Measurements from ENCODE around the gene NKD1. TPM values are rescaled to one million over a fixed set of nuclear protein-coding genes. Genes with fewer than 3 reads are reported as not detected.

The NKD1 gene
- total RNA-seq, 1 donor from 2014 or later, result 1.5 TPM

GRCh38 chr16:50570808-50571598 is 22.8 kb downstream of the NKD1 start:
- H3K36me3 Mint-ChIP-seq (ENCODE audit: low read depth), result no peaks in the 10 kb centered on the region
- POLR2A ChIA-PET, result no interaction called here
- CTCF ChIA-PET, result no interaction called here
- H3K27me3 Mint-ChIP-seq, result peaks cover 3% of the 10 kb centered on the region
- H3K4me1 Mint-ChIP-seq, result no peaks in the 10 kb centered on the region
- no peak overlapping the region for H3K27ac Mint-ChIP-seq
- intact Hi-C loops (cut with micrococcal nuclease), result no loop called here
- TF ChIP-seq CTCF (IDR thresholded peaks at IDR 0.05), result no peak
- ATAC-seq (ENCODE audit: low read depth), result no peak
- no peak for DNase-seq
- H3K9me3 Mint-ChIP-seq, result no peaks in the 10 kb centered on the region
- no peak overlapping the region for H3K4me3 Mint-ChIP-seq

- H3K4me3 Mint-ChIP-seq, result no peak overlapping the region
- H3K36me3 Mint-ChIP-seq (ENCODE audit: low read depth), result no peaks in the 10 kb centered on the region
- no peaks in the 10 kb centered on the region for H3K9me3 Mint-ChIP-seq
- POLR2A ChIA-PET, result no interaction called here
- intact Hi-C loops (cut with micrococcal nuclease), result no loop called here
- H3K27ac Mint-ChIP-seq, result no peak overlapping the region
- DNase-seq (no peak), ATAC-seq (ENCODE audit: low read depth) (no peak)
- H3K4me1 Mint-ChIP-seq, result no peaks in the 10 kb centered on the region
- H3K27me3 Mint-ChIP-seq, result peaks cover 3% of the 10 kb centered on the region
- no peak for TF ChIP-seq CTCF (IDR thresholded peaks at IDR 0.05)
- CTCF ChIA-PET, result no interaction called here
These were observed 23.6 kb downstream of the NKD1 start for GRCh38 chr16:50571786-50572185.

GRCh38 chr16:50572700-50573099 is 24.5 kb downstream of the NKD1 start:
- Mint-ChIP-seq H3K4me3 (no peak overlapping the region), H3K9me3 (no peaks in the 10 kb centered on the region), H3K36me3 (ENCODE audit: low read depth) (no peaks in the 10 kb centered on the region), H3K27me3 (peaks cover 3% of the 10 kb centered on the region), H3K27ac (no peak overlapping the region), H3K4me1 (no peaks in the 10 kb centered on the region)
- TF ChIP-seq CTCF (IDR thresholded peaks at IDR 0.05), result no peak
- ChIA-PET CTCF (no interaction called here), POLR2A (no interaction called here)
- intact Hi-C loops (cut with micrococcal nuclease), result no loop called here
- ATAC-seq (ENCODE audit: low read depth), result no peak
- no peak for DNase-seq

- intact Hi-C loops (cut with micrococcal nuclease), result no loop called here
- H3K4me3 Mint-ChIP-seq, result no peak overlapping the region
- peaks cover 5% of the 10 kb centered on the region for H3K4me1 Mint-ChIP-seq
- ATAC-seq (ENCODE audit: low read depth), result no peak
- no peaks in the 10 kb centered on the region for H3K9me3 Mint-ChIP-seq
- H3K27ac Mint-ChIP-seq, result no peak overlapping the region
- ChIA-PET POLR2A (no interaction called here), CTCF (no interaction called here)
- no peak for TF ChIP-seq CTCF (IDR thresholded peaks at IDR 0.05)
- DNase-seq, result no peak
- peaks cover 3% of the 10 kb centered on the region for H3K27me3 Mint-ChIP-seq
- H3K36me3 Mint-ChIP-seq (ENCODE audit: low read depth), result no peaks in the 10 kb centered on the region
These were observed 25.1 kb downstream of the NKD1 start for GRCh38 chr16:50573279-50573678.

GRCh38 chr16:50573947-50574744 is 25.9 kb downstream of the NKD1 start:
- DNase-seq (no peak), ATAC-seq (ENCODE audit: low read depth) (no peak)
- Mint-ChIP-seq H3K27me3 (peaks cover 3% of the 10 kb centered on the region), H3K36me3 (ENCODE audit: low read depth) (no peaks in the 10 kb centered on the region), H3K4me3 (no peak overlapping the region), H3K9me3 (no peaks in the 10 kb centered on the region), H3K27ac (no peak overlapping the region), H3K4me1 (peaks cover 7% of the 10 kb centered on the region)
- intact Hi-C loops (cut with micrococcal nuclease), result no loop called here
- no peak for TF ChIP-seq CTCF (IDR thresholded peaks at IDR 0.05)
- ChIA-PET POLR2A (no interaction called here), CTCF (no interaction called here)
